ENCODE data around the gene TTLL3.

The TTLL3 gene

GRCh38 chr3:9780910-9781309 lies 29.2 kb upstream of the TTLL3 start:
- no peak for DNase-seq

GRCh38 chr3:9781551-9781950 lies 28.5 kb upstream of the TTLL3 start:
- DNase-seq = peak; percentile 9 to 60 (median 50)

- peak in 3 of 4 experiments; percentile 35 to 44 (median 39) for DNase-seq
These were observed 28.0 kb upstream of the TTLL3 start for GRCh38 chr3:9781978-9782603.

DNA sequence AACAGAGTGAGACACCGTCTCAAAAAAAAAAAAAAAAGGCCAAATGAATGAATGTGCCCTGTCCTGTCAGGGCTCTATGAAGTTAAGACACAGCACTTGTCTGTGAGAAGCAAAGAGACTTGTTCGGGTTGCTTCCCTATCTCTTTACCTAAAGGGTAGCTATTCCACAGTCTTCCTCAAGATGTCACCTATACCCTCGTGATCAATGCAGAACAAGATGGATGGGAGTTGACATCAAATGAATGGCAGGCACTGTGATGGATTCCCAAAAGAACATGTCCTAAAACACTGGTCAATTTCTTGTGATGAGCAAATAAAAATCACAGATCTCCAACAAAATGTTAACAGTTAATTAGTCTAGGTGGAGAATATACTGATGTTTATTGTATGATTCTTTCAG lies 27.3 kb upstream of the TTLL3 start:
- DNase-seq = peak in 2 of 4 experiments; percentile 26 to 35

- no peak for DNase-seq
These were observed 26.1 kb upstream of the TTLL3 start for GRCh38 chr3:9783954-9784353.

- DNase-seq = no peak
These were observed 25.1 kb upstream of the TTLL3 start for GRCh38 chr3:9784965-9785364.

- no peak for DNase-seq
These were observed 24.5 kb upstream of the TTLL3 start for GRCh38 chr3:9785602-9786001.

- DNase-seq = no peak
These were observed 23.8 kb upstream of the TTLL3 start for GRCh38 chr3:9786209-9786739.

DNA sequence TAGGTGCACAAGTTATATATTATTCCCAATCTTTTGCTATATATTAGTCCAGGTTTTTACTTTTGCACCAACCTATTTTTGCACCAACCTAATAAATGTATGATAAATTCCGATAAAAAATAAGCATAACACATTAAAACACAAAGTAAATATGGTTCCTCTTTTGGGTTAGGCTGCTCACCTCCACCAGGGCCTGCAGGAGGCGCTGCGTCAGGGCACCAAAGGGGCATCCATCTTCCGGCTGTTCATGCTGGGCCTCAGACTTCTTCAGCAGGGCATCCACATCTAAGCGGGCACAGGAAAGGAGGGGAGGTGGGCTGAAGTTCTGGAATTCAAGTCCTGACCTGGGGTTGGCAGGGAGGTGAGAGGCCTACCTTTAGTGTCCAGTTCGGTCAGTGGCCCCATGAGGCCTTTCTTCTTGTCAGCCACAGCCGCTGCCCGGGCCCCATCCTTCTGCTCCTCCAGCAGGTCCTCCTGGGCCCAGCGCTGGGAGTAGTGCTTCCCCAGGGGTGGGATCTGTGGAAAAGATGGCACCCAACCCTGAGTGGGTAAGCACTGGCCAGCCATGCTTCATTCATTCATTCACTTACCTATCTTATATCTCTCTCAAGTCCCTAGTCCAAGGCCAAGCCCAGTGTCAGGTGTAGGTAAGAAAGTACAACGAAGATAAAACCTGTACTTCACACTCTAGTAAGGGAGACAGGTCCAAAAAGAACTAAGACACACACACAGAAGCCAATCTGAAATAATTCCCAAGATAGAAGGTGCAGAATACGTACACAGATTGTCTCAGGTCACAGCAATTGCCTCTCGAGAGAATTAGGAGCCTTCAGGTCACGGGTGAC lies 23.0 kb upstream of the TTLL3 start:
- peak in 3 of 4 experiments; percentile 11 to 54 (median 39) for DNase-seq

DNA sequence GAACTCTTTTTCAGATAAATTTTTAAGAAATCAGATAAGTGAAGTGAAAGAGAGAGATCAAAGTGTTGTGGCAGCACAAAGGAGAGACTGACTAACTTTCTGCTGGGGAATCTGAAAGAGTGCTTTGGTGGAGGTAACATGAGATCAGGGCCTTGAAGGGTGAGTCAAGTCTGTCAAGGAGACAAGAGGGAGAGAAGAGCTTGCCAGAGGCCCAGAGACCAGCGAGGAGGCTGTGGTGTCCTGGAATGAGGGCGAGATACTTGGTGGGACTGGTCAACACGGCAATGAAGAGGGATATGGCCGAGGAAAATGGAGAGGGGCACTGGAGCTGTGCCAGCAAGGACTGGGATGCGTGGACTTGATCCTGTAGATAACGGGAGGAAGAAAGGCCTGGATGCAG lies 22.3 kb upstream of the TTLL3 start:
- DNase-seq = no peak

GRCh38 chr3:9791127-9791526 lies 18.9 kb upstream of the TTLL3 start:
- DNase-seq = no peak

GRCh38 chr3:9791790-9792404 lies 18.2 kb upstream of the TTLL3 start:
- DNase-seq = no peak

DNA sequence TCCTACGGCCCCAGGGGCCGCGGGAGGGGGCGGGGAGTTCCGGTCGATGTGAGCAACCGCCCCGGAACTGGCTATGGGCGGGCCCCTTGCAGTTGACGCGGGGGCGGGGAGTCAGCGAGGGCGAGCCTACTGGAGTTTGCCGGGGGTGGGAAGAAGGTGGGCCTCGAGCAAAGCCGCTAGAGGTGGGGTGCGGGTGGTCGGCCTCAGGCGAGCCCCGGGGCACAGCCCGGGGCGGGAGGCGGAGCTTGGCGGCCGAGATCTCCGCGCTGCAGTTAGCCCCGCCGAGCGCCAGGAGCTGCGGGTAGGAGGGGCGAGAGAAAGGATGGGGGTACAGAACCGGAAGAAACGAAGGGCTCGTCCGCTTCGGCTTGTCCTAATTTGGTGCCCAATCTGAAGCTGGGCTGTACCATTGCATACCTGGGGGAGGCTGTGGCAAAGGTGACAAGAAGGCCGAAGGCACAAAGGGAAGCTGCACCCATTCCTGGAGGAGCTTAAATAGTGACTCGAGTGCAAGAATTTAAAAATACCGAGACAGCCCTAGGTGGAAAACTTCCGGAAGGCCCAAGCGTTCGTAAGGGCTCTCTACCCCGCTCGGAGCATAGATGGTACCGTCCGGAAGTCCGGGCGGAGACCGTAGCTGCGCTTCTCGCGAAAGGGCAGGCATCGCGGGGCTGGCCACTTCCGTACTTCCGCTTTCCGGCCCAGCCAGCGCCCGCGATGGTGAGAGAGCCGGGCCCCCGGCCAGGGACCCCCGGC lies 17.5 kb upstream of the TTLL3 start, which contains the start of the genes ARPC4 and TADA3:
Gene ARPC4, plus strand, starts transcription at position 678 of the 756 bp plus-strand sequence. Its CDS starts 40 bp downstream, at position 718.
Gene TADA3, minus strand, starts transcription at position 69 of the 756 bp plus-strand sequence. CDS start 1,007 bp downstream, outside the sequence.
- DNase-seq = peak; percentile 95 to 97 (median 97)

DNA sequence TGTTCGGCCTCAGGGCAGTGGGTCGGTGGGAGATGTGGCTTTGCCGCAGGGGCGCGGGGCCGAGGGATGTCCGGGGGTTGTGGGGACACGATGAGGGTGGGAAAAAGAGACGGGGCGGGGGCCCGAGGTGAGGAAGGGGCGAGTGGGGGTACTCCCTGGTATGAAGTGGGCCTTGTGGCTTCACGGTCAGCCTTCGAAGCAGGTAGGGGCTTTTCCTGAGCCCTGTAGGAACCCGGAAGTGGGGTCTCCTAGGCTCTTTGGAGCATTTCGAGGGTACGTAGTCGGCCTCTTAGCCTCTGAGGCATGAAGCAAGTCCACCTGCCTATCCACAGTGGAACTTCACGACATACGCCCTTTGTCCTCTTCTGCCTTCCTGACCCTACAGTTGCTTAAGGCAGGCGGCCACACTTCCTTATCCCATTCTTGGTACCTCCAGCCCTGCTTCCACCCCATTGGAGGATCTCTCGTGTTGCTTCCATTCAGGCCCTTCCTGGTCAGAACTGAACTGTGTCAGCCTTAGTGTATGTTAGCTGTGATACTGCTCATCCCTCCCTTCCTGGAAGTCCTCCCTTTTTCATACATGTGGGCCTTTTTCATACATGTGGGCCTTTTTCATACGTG lies 16.8 kb upstream of the TTLL3 start:
- peak; percentile 67 to 82 (median 80) for DNase-seq

DNA sequence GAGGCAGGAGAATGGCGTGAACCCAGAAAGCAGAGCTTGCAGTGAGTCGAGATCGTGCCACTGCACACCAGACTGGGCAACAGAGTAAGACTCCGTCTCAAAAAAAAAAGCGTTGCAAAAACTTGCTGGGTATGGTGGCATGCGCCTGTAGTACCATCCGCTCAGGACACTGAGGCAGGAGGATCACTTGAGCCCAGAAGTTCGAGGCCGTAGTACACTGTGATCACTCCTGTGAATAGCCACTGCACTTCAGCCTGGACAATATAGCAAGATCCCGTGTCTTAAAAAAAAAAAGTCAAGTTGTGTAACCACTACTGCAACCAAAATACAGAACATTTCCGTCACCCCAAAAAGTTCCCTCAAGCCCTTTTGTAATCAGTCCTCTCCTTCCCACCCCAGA lies 15.7 kb upstream of the TTLL3 start:
- DNase-seq = no peak

GRCh38 chr3:9795207-9795606 lies 14.9 kb upstream of the TTLL3 start:
- DNase-seq = peak; percentile 65 to 86 (median 76)

- DNase-seq = no peak
These were observed 12.7 kb upstream of the TTLL3 start for GRCh38 chr3:9797196-9797945.

- DNase-seq = no peak
These were observed 9.5 kb upstream of the TTLL3 start for GRCh38 chr3:9800529-9800928.

DNA sequence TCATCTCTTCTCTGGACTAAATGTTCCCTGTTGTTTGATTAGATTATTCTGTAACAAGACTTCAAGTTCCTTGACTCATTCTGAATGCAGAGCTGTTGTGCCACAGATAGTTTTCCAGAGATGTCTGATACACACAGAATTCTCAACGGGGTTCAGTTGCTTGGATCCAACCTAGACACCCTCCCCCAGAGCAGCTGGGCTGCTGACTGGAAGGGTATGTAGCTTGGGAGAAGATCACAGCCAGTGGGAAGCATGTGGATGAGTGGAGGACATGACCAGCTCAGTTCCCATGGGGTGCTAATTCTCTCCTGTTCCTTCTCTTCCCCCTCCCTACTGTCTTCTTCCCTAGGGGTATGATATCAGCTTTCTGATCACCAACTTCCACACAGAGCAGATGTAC lies 6.6 kb upstream of the TTLL3 start:
- DNase-seq = no peak

DNA sequence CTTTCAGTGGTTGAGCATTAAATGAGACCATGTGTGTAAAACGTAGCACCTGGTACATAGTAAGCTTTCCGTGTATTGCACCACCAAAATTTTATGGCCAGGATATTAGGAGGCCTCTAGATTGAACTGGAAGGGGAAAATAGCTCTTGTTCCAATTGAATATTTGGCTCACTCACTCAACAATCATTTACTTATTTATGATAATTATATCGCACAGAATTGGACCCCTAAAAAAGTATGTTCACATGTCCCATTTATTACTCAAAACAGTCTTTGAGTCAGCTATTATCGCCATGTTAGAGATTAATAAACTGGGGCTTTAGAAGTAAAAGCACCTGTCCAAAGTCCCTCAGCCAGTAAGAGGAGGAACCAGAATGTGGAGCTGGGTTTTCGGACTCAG lies 5.1 kb upstream of the TTLL3 start:
- DNase-seq = no peak

GRCh38 chr3:9806137-9806536 lies 3.9 kb upstream of the TTLL3 start:
- no peak for DNase-seq
